Stimulated activated CD8-positive, alpha-beta memory T cell treated with anti-CD3 and anti-CD28 coated beads, Interleukin-4, amount 100 ng/mL, for 48 hours (primary cell): ENCODE data around the gene C1orf56.
"Not testable (repeated sequence)": the region's sequence is repeated elsewhere in the genome, so short reads cannot be mapped to it uniquely, and the experiment has no call there.

Source experiments
- DNase-seq: peaks from one replicate; pipeline ENCODE4 v3.0.0-alpha.2; 2020

C1orf56 gene

GRCh38 chr1:151062741-151063371 is 15.3 kb downstream of the C1orf56 start:
- DNase-seq = no peak

- DNase-seq = no peak
Measured at GRCh38 chr1:151065089-151065645, 17.6 kb downstream of the C1orf56 start.

DNA sequence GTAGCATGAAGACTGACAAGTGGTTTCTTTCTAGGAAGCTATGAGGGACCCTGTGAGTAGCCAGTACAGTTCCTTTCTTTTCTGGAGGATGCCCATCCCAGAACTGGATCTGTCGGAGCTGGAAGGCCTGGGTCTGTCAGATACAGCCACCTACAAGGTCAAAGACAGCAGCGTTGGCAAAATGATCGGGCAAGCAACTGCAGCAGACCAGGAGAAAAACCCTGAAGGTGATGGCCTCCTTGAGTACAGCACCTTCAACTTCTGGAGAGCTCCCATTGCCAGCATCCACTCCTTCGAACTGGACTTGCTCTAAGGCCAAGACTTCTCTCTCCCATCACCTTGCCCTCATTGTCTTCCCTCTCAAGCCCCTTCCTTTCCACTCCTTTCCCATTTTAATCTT is 19.6 kb downstream of the C1orf56 start:
- DNase-seq = no peak

DNA sequence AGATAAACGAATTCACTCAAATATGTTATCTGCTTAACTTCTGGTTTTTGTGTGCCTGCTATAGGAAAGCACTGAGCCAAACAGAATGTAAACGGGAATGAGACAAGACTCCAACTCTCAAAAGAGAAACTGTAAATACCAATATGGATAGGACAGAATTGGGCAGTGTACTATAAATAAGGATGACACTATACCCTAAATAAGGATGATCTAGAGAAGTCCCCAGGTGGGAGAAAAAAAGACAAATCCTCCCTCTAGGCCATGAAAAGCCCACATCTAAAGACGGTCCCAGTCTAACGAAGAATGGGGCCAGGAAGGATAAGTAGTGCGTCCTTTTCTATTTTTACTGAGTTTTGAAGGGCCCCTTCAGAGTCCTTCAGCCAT is 21.5 kb downstream of the C1orf56 start:
- no peak for DNase-seq

DNA sequence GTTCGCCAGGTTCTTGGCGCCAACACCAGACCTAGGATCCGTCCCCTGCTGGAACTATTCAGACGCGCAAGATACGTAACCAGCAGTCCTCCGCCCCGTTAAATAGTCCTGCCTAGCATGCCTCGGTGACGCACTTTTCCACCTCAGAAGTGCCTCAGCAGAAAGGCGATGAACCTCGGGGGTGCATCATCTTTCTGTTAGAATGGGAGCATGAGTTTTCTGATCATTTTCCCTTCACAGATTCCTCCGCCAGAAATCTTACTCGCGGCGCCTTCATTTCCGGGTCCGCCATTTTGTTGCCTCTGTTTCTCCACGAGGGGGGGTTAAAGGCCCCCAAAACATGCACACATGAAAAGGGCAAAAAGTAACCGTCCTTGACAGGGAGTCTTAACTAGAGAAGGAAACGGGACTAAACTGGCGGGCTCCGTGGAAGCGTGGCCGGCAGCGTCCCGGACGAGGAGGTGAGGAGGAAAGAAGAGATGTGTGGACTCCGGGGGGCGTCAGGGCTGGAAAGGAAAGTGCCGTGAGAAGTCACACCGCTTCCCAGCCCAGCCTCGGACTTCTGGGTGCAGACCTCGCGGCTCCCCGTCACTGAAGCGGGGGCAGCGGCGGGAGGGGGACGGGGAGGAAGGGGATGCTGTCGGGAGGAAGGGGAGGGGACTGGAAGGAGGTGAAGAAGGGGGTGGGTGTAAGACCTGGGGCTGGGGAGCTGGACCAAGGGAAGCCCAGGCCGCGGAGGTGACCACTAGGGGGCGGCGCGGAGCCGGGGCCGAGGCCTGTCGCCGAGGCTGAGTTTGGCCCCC is 23.1 kb downstream of the C1orf56 start, which contains the start of gene GABPB2:
Gene GABPB2, plus strand, starts transcription at position 288 of the 803 bp plus-strand sequence. CDS start 17,429 bp downstream, outside the sequence.
- peak; percentile 96 for DNase-seq

GRCh38 chr1:151072224-151072623 is 24.7 kb downstream of the C1orf56 start:
- DNase-seq = no peak

DNA sequence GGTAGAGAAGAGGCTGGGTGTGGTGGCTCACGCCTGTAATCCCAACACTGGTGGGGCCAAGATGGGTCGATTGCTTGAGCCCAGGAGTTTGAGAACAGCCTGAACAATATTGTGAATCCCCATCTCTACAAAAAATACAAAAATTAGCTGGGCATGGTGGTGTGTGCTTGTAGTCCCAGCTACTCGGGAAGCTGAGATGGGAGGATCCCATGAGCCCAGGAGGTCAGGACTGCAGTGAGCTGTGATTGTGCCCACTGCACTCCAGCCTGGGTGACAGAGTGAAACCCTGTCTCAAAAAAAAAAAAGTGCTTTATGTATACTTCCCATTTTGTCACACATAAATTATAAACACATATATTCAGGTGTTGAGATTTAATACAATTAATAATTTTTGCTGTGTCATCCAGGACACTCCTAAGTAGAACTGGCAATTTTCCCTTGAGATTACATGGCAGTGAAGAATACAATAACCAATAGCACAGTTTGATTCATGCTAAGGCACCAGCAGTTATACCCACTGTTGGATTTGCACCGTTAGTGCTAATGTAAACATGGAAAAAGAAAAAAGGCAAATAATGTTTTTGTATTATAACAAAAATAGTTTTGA is 38.5 kb downstream of the C1orf56 start:
- no peak for DNase-seq

DNA sequence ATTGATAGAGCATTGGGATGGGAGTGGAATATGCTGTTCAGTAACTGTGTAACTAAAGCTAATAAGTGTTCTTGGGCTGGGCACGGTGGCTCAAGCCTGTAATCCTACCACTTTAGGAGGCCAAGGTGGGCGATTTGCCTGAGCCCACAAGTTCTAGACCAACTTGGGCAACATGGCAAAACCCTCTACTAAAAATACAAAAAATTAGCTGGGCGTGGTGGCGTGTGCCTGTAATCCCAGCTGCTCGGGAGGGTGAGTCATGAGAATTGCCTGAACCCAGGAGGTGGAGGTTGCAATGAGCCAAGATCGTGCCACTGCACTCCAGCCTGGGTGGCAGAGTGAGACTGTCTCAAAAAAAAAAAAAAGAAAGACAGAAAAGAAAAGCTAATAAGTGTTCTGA is 49.9 kb downstream of the C1orf56 start:
- DNase-seq = not testable (repeated sequence)

DNA sequence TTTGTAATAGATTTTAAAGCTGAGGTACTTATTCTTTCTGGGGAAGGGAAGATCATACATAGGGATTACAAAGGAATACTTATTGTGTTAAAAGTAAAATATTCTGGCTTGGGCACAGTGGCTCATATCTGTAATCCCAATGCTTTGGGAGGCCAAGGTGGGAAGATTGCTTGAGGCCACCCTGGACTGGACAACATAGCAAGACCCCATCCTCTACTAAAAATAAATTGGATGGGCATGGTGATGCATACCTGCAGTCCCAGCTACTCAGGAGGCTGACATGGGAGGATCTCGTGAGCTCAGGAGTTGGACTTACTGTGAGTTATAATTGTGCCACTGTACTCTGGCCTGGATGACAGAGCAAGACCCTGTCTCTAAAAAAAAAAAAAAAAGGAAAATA is 50.6 kb downstream of the C1orf56 start:
- DNase-seq = no peak
